GM19023 (cell line): ENCODE measurements around the gene STARD3.
"Not testable (repeated sequence)": the region's sequence is repeated elsewhere in the genome, so short reads cannot be mapped to it uniquely, and the experiment has no call there.

Source experiments
- ATAC-seq: cut with Tn5 transposase; IDR thresholded peaks from one replicate; pipeline ENCODE4 v1.9.1; 2021; ENCODE audit warnings: mild to moderate bottlenecking, moderate library complexity; ENCODE audit not compliant: unreplicated experiment

STARD3 gene

DNA sequence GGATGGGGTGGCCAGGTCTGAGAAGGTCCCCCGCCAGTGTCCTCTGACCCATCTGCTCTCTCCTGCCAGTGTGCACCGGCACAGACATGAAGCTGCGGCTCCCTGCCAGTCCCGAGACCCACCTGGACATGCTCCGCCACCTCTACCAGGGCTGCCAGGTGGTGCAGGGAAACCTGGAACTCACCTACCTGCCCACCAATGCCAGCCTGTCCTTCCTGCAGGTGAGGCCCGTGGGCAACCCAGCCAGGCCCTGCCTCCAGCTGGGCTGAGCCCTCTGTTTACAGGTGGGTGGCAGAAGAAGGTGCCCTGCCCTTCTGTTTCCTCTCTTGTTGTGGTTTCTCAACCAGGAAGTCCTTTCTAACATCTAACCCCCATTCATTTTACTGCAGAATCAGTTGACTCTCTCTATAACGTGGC is 70.0 kb downstream of the STARD3 start:
- no peak for ATAC-seq

DNA sequence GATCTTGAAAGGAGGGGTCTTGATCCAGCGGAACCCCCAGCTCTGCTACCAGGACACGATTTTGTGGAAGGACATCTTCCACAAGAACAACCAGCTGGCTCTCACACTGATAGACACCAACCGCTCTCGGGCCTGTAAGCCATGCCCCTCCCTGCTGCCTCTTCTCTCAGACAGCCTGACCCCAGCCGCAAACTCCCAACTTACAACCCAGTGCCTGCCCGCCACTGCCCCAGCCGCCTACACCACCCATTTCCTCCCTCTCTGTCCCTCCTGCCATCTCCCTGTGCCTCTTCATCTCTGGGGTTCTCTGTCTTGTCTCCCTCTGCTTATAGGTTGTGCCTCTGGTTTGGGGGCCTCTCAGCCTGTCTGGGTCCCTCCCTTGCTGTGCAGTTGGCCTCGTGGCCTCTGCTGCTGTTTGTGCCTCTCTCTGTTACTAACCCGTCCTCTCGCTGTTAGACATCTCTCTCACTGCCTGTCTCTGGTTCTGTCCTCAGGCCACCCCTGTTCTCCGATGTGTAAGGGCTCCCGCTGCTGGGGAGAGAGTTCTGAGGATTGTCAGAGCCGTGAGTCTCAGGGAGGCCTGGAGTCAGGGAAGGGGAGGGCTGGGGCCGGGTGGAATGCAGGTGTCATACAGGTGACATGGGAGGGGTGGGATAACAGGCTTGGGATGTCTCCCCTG is 72.5 kb downstream of the STARD3 start:
- ATAC-seq: no peak

DNA sequence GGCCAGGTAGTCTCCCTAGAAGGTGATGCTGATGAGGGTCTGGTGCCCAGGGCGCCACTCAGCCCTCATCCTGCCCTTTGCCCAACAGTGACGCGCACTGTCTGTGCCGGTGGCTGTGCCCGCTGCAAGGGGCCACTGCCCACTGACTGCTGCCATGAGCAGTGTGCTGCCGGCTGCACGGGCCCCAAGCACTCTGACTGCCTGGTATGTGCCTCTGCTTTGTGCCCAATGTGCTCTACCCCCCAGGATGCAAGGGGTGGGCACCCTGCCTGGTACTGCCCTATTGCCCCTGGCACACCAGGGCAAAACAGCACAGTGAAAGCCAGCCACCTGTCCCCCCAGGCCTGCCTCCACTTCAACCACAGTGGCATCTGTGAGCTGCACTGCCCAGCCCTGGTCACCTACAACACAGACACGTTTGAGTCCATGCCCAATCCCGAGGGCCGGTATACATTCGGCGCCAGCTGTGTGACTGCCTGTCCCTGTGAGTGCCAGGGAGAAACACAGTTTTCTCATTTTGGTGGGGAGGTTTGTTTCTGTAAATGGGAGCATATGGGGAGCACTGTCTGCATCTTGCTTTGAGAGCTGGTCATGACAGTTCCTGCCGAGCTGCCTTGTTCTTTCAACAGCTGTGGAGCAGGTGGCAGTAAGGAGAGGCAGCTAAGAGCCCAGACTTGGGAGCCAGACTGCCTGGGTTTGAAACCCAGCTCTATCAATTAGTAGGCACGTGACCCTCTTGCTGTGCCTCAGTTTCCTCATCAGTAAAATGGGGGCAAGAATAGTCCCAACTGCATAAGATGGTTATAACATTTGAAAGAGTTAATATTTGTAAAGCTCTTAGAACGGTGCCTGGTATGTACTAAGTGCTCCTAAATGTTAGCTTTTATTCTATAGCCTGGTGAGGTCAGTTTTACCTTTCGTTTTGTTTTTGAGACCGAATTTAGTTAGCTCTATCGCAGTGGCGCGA is 73.3 kb downstream of the STARD3 start:
- ATAC-seq: no peak

DNA sequence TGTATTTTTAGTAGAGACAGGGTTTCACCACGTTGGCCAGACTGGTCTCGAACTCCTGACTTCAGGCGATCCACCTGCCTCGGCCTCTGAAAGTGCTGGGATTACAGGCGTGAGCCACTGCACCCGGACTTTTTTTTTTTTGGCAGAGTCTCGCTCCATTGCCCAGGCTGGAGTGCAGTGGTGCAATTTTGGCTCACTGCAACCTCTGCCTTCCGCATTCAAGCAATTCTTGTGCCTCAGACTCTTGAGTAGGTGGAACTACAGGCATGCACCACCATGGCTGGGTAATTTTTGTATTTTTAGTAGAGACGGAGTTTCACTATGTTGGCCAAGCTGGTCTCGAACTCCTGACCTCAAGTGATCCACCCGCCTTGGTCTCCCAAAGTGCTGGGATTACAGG is 74.1 kb downstream of the STARD3 start:
- not testable (repeated sequence) for ATAC-seq

DNA sequence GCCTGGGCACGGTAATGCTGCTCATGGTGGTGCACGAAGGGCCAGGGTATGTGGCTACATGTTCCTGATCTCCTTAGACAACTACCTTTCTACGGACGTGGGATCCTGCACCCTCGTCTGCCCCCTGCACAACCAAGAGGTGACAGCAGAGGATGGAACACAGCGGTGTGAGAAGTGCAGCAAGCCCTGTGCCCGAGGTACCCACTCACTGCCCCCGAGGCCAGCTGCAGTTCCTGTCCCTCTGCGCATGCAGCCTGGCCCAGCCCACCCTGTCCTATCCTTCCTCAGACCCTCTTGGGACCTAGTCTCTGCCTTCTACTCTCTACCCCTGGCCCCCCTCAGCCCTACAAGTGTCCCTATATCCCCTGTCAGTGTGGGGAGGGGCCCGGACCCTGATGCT is 74.9 kb downstream of the STARD3 start:
- ATAC-seq: no peak
